Measurements from ENCODE around the gene GOLGA8N.
"Not testable (repeated sequence)": the region's sequence is repeated elsewhere in the genome, so short reads cannot be mapped to it uniquely, and the experiment has no call there.

Gene GOLGA8N

DNA sequence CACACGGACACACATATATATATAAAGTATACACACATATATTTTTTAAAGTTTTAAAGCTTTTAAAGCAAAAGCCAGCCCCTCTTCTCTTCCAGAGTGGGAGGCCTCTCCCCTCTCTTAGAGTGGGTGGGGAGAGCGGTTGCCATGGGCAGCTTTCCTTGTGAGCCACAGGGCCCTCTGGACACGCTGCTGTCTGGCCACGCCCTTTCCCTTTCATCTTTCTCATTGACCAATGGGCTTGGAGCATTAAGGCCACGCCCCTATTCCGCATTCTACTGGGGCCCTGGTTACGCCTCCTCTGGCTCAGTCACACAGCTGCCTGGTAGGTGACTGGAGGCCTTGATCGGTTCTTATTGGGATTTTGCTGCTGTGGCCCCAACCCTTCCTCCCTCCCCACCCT is at the start of gene GOLGA8N:
Gene GOLGA8N, plus strand, starts transcription at position 306 of the 400 bp plus-strand sequence.
- DNase-seq, result not testable (repeated sequence)

DNA sequence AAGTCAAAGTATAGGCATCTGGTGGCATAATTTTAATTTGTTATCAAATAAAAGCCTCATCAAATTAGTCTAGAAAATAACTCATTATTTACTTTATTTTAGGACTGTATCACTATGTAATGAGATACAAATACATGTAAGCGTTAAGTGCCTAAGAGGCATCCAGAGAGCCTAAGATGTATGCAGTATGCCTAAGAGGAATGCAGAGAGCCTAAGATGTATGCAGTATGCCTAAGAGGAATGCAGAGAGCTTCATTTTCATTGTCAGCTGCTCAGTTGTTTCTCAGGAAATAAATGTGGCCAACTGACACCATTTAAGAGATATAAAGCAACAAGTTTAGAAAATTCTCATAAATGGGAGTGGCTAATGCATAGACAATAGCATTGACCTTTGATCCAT is 49.8 kb upstream of the GOLGA8N start:
- DNase-seq, result not testable (repeated sequence)

DNA sequence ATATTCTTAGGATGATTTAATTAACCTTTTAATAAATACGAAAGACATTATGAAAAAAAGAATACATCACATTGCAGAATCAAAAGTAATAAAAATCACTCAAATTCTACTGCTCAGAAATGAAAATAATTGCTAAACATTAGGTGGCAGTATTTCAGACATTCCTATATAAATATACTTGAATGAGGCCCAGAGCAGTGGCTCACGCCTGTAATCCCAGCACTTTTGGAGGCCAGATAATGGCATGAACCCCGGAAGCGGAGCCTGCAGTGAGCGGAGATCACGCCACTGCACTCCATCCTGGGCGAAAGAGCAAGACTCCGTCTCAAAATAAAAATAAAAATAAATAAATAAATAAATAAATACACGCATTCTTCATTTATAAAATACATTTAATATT is 48.1 kb upstream of the GOLGA8N start:
- DNase-seq, result not testable (repeated sequence)

GRCh38 chr15:32554587-32554986 is 38.7 kb upstream of the GOLGA8N start:
- DNase-seq, result not testable (repeated sequence)

- not testable (repeated sequence) for DNase-seq
These were observed 31.1 kb upstream of the GOLGA8N start for GRCh38 chr15:32562198-32562597.

- not testable (repeated sequence) for DNase-seq
These were observed 24.3 kb upstream of the GOLGA8N start for GRCh38 chr15:32568988-32569387.

DNA sequence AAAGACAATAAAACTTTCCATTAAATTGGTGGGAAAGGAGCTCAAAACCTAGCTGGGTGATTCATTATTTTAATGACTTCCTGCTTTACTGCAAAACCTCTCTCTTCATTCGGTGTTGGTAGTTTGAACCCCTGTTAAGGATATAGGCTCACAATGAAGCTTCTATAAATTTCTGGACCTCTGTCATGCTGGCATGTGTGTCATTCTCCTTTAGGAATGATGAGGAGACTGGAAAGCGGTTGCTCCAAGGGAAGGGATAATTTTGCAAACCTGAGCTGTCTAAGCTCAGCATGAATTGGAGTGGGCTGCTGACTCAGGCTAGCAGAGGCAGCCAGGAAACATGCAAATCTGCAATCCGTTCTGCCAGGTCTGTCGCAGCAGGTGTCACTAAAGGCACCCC is 14.8 kb upstream of the GOLGA8N start:
- not testable (repeated sequence) for DNase-seq

DNA sequence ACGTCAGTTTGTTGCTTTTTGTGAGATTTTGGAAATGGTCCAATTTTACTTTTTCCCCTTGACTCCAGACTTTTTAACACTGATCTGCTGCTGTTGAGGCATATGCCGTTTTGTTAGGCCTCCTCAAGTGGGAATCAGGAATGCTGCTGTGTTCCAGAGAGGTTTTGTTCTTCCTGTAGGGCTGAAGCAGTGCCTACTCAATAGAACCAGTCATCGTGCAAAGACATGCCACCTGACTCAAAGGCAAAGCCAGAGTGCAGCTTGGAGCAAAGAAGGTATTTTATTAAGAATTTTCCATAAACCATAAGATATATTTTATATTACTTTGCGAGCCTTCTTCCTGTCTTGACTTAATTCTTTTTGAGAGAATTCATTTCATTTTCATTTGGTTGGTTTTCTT is 7.4 kb upstream of the GOLGA8N start:
- DNase-seq, result not testable (repeated sequence)

DNA sequence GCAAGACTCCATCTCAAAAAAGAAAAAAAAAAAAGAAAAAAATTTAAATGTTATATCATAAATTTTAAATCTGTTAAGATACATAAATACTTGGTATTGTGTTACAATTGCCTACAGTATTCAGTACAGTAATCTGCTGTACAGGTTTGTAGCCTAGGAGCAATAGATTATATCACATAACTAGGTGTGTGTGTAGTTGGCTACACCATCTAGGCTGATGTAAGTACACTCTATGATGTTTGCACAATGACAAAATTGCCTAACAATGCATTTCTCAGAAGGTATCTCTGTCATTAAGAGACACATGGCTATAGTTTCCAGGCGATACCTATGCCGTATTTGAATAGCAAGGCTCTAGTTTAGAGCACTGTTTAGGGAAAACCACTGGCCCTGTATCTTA is 16.3 kb downstream of the GOLGA8N start:
- DNase-seq, result not testable (repeated sequence)

GRCh38 chr15:32610719-32611118 is 17.5 kb downstream of the GOLGA8N start:
- peak; percentile 23 for DNase-seq

DNA sequence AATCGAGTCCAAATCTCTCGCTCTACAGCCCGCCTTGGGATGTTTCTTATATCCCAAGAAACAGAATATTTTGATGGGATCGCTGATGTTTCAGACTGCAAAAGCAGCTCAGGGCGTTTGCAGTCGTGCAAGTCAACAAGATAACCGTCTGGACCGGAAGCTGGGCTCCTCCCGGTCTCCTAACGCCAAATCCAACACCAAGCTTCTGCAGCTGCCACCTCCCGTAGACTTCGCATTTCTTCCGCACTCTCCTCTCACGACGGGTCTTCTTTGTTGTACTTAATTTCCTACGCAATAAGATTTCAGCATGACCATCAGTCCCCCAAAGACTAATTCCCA is 21.4 kb downstream of the GOLGA8N start:
- DNase-seq, result not testable (repeated sequence)

- DNase-seq, result peak; percentile 95
These were observed 22.0 kb downstream of the GOLGA8N start, which contains the start of gene ARHGAP11A for GRCh38 chr15:32615051-32615870. Gene ARHGAP11A (plus strand): TSS chr15:32615504. CDS start chr15:32616212, 708 bp downstream.

DNA sequence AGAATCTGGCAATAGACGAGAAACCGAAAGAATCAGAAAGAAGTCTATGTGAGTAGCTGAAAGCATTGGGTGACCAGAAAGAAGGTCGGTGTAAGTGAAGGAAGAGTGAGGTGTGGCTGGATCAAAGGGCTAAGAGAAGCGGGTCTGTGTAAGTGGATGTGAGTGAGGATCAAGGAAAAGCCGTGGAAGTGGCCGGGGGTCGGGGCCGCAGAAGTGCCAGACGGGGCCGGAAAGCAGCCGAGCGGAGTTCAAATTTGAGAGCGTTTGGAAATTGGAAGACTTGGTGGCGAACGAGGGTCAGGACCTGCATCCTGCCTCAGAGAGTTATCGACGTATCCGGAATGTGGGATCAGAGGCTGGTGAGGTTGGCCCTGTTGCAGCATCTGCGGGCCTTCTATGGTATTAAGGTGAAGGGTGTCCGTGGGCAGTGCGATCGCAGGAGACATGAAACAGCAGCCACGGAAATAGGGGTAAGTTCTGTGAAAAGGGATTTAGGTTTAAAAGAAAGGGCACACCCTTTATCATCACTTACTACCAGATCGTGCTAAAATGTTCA is 22.7 kb downstream of the GOLGA8N start:
- DNase-seq, result peak; percentile 28

- no peak for DNase-seq
These were observed 43.2 kb downstream of the GOLGA8N start for GRCh38 chr15:32636410-32636809.

- DNase-seq, result no peak
These were observed 43.8 kb downstream of the GOLGA8N start for GRCh38 chr15:32636908-32637567.

DNA sequence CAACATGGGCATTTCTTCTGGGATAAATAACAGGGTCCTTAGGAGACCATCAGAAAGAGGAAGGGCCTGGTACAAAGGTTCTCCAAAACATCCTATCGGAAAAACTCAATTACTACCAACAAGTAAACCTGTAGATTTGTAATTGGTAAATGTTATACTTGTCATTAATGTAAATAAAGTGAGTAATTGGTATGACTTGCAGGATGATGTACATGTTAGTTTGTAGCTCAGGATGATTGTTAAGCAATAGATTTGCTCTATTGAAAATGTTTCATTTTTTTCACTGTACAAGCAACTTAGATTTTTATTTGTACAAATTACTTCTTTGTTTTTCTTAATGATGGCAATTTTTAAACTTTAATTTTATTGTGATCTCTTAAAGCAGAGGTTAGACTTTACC is 44.4 kb downstream of the GOLGA8N start:
- DNase-seq, result no peak

DNA sequence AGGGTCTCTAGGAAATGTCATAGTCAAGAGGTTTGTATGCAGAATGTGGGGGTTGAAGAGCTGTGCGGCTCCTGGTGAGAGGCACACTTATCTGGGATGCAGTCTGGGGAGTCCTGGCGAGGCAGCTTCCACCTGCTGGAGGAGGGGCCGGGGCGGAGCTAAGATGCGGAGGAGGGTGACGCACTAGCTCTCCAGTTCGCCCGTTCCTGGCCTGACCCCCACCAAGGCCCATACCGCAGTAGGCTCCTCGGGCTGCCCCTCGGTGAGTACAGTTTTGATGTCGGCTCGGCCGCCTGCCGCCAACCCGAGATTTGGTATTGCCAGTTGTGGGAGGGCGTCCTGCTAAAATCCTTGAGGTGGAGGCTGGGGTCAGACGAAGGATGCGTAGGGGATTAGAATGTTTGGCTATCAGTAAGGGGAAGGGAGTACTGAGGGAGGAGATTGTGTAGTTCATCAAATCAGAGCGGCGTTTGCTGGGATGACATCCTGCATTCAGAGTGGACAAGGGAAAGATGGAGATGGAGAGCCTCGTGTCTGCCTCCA is 48.3 kb downstream of the GOLGA8N start, which contains the start of gene SCG5:
Gene SCG5, plus strand, starts transcription at position 194 of the 543 bp plus-strand sequence. CDS start 1,883 bp downstream, outside the sequence.
- DNase-seq, result peak; percentile 90

GRCh38 chr15:32642667-32643435 is 49.6 kb downstream of the GOLGA8N start:
- no peak for DNase-seq

- no peak for DNase-seq
These were observed 50.7 kb downstream of the GOLGA8N start for GRCh38 chr15:32643907-32644445.

- peak; percentile 56 for DNase-seq
These were observed 53.0 kb downstream of the GOLGA8N start for GRCh38 chr15:32646291-32646690.

GRCh38 chr15:32649342-32649741 is 56.1 kb downstream of the GOLGA8N start:
- no peak for DNase-seq

- DNase-seq, result peak; percentile 42
These were observed 58.1 kb downstream of the GOLGA8N start for GRCh38 chr15:32651229-32651837.
